PFSK-1 (cell line): Measurements from ENCODE around the gene SSUH2.

Experiments used
- FOXP2 ChIP-seq: optimal IDR thresholded peaks from 2 replicates; pipeline ENCODE3; 2011; ENCODE audit warnings: borderline replicate concordance, control low read depth, inconsistent platforms; ENCODE audit not compliant: insufficient read depth; ENCODE audit errors: extremely low read length, extremely low read depth
- POLR2AphosphoS5 ChIP-seq: IDR thresholded peaks from 2 replicates; pipeline ENCODE4 v1.6.1; 2012; ENCODE audit warnings: low read depth, mild to moderate bottlenecking, control low read depth, low read length, moderate library complexity
- REST ChIP-seq, 2 experiments: IDR thresholded peaks; 2 replicates each; pipeline versions ENCODE4 v1.6.1 to v1.8.0; 2011 to 2012; ENCODE audit warnings: low read depth in 2 of 2, low read length in 2 of 2, control low read depth in 1 of 2, inconsistent platforms in 1 of 2, mild to moderate bottlenecking in 1 of 2, moderate library complexity in 1 of 2; ENCODE audit not compliant: insufficient read depth in 1 of 2
- SIN3A ChIP-seq: IDR thresholded peaks from 2 replicates; pipeline ENCODE4 v1.6.1; 2012; ENCODE audit warnings: mild to moderate bottlenecking, low read length, moderate library complexity, borderline replicate concordance; ENCODE audit not compliant: insufficient read depth
- TAF1 ChIP-seq: IDR thresholded peaks from 2 replicates; pipeline ENCODE4 v1.6.1; 2012; ENCODE audit warnings: low read length, control low read depth, borderline replicate concordance; ENCODE audit not compliant: insufficient read depth

The SSUH2 gene

GRCh38 chr3:8645712-8646111, 1.1 kb upstream of the SSUH2 start:
- TF ChIP-seq FOXP2 (no peak), POLR2AphosphoS5 (no peak), TAF1 (no peak), REST (IDR thresholded peaks at IDR 0.05; ENCODE audit: insufficient read depth in 1 of 2, low read depth in 2 of 2, low read length in 2 of 2) (no peak), SIN3A (no peak)

GRCh38 chr3:8643693-8644365, 769 bp downstream of the SSUH2 start:
- no peak for TF ChIP-seq REST (IDR thresholded peaks at IDR 0.05; ENCODE audit: insufficient read depth in 1 of 2, low read depth in 2 of 2, low read length in 2 of 2)

GRCh38 chr3:8642001-8642400, 2.6 kb downstream of the SSUH2 start:
- TF ChIP-seq REST (IDR thresholded peaks at IDR 0.05; ENCODE audit: insufficient read depth in 1 of 2, low read depth in 2 of 2, low read length in 2 of 2) (no peak), SIN3A (no peak), POLR2AphosphoS5 (no peak), TAF1 (no peak), FOXP2 (no peak)

- no peak for TF ChIP-seq TAF1
- TF ChIP-seq POLR2AphosphoS5: no peak
Observed at GRCh38 chr3:8641472-8641871, 3.1 kb downstream of the SSUH2 start.

GRCh38 chr3:8640223-8640622, 4.4 kb downstream of the SSUH2 start:
- TF ChIP-seq FOXP2: no peak
- no peak for TF ChIP-seq POLR2AphosphoS5
- TF ChIP-seq REST (IDR thresholded peaks at IDR 0.05; ENCODE audit: insufficient read depth in 1 of 2, low read depth in 2 of 2, low read length in 2 of 2): no peak

- TF ChIP-seq FOXP2: no peak
- TF ChIP-seq TAF1: no peak
- TF ChIP-seq SIN3A: no peak
- TF ChIP-seq REST (IDR thresholded peaks at IDR 0.05; ENCODE audit: insufficient read depth in 1 of 2, low read depth in 2 of 2, low read length in 2 of 2): no peak
- no peak for TF ChIP-seq POLR2AphosphoS5
Observed at GRCh38 chr3:8639659-8640000, 5.0 kb downstream of the SSUH2 start.
